ENCODE results near the gene PHYKPL.

Gene PHYKPL

DNA sequence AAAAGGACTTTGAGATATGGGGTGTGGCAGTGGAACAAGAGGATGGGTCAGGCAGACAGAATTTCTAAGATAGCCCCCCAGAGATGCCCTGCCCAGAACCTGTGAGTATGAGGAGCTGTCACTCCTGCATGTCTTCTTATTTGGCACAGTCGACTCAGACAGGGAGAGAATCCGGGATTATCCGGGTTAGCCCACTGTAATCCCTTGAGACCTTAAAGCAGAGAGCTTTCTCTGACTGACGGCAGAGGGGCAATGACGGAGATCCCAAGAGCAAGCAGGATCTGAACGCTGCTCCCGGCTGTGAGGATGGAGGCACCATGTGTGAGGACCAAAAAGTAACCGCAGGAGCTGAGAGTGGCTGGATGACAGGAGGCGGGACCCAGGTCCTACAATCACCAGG, 70.1 kb downstream of the PHYKPL start:
- H3K4me3 ChIP-seq (ENCODE audit: control insufficient read depth, low read depth, low read length) = no peak overlapping the region
- TF ChIP-seq, protein P1, sequence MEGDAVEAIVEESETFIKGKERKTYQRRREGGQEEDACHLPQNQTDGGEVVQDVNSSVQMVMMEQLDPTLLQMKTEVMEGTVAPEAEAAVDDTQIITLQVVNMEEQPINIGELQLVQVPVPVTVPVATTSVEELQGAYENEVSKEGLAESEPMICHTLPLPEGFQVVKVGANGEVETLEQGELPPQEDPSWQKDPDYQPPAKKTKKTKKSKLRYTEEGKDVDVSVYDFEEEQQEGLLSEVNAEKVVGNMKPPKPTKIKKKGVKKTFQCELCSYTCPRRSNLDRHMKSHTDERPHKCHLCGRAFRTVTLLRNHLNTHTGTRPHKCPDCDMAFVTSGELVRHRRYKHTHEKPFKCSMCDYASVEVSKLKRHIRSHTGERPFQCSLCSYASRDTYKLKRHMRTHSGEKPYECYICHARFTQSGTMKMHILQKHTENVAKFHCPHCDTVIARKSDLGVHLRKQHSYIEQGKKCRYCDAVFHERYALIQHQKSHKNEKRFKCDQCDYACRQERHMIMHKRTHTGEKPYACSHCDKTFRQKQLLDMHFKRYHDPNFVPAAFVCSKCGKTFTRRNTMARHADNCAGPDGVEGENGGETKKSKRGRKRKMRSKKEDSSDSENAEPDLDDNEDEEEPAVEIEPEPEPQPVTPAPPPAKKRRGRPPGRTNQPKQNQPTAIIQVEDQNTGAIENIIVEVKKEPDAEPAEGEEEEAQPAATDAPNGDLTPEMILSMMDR (conservative IDR thresholded peaks at IDR 0.05; ENCODE audit: control insufficient read depth, insufficient read depth, low read depth, low read length) = no peak
- DNase-seq (ENCODE audit: low read depth) = no peak

DNA sequence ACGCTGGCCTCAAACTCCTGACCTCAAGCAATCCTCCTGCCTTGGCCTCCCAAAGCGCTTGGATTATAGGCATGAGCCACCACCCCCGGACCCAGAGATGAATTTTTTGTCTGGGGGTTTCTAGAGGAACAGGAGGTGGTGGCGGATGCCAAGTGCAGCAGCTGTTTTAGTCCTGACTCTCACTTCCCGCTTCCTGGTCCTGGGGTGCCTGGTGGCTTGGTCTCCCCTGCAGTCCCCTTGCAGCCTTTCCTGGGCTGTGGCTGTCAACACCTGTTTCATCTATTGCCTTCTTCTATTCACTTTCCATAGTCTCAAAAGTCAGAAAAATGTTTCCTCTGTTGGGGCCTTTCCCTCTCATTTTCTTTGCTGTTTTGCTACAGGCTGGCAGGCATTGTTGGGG, 72.4 kb downstream of the PHYKPL start:
- no peak for DNase-seq (ENCODE audit: low read depth)
- TF ChIP-seq, protein P1 (conservative IDR thresholded peaks at IDR 0.05; ENCODE audit: control insufficient read depth, insufficient read depth, low read depth, low read length) = no peak
- no peak overlapping the region for H3K4me3 ChIP-seq (ENCODE audit: control insufficient read depth, low read depth, low read length)

All from fibroblast of mammary gland (primary cell).